Panc1 (cell line): ENCODE data around the gene COL1A2. TPM values are rescaled to one million over a fixed set of nuclear protein-coding genes. Genes with fewer than 3 reads are reported as not detected.

Experiments
- ATAC-seq: fragments of 200-7000 bp; cut with Tn5 transposase; 2 replicates; pipeline ENCODE4 v1.9.1; 2020; ENCODE audit warnings: mild to moderate bottlenecking, moderate library complexity
- BruUV-seq: library from RNA; stranded (reverse); fragments of 400-500 nt; replicated peaks from 2 replicates; lab custom pipeline; 2021; lab: Mats Ljungman, UMichigan
- CTCF ChIA-PET: fragments of 300-600 bp; sonication (Branson Sonifier 250); formaldehyde crosslinking; loops from one replicate; lab custom pipeline; 2022; ENCODE audit warnings: antibody characterized with exemption; lab: Charles Lee
- POLR2A ChIA-PET: fragments of 300-600 bp; sonication (Branson Sonifier 250); formaldehyde crosslinking; loops from one replicate; lab custom pipeline; 2022; ENCODE audit warnings: antibody characterized with exemption; lab: Charles Lee
- DNase-seq: peaks from one replicate; pipeline ENCODE4 v3.0.0-alpha.2; 2010; ENCODE audit warnings: low read depth, low spot score
- H3K27ac ChIP-seq: 2 replicates; pipeline ENCODE4 v1.5.1; 2011; ENCODE audit warnings: mild to moderate bottlenecking, low read length, inconsistent platforms
- H3K27me3 ChIP-seq: fragments of 200-500 bp; sonication (Bioruptor generic); 2 replicates; pipeline ENCODE4 v1.6.0; 2014; ENCODE audit warnings: low read length, inconsistent platforms; ENCODE audit not compliant: control insufficient read depth, insufficient read depth
- H3K36me3 ChIP-seq: fragments of 200-500 bp; sonication (Bioruptor generic); 2 replicates; pipeline ENCODE4 v1.5.1; 2014; ENCODE audit warnings: inconsistent platforms, mild to moderate bottlenecking, low read length, moderate library complexity; ENCODE audit not compliant: control insufficient read depth, insufficient read depth
- H3K4me1 ChIP-seq: 2 replicates; pipeline ENCODE4 v1.5.1; 2011; ENCODE audit warnings: inconsistent platforms, mild to moderate bottlenecking, low read length, moderate library complexity; ENCODE audit not compliant: control insufficient read depth, insufficient read depth
- H3K4me3 ChIP-seq, 2 experiments: 2 replicates each; pipeline ENCODE4 v1.5.1; 2011 to 2012; ENCODE audit warnings: low read depth in 2 of 2, low read length in 2 of 2, mild to moderate bottlenecking in 2 of 2, inconsistent platforms in 1 of 2, moderate library complexity in 1 of 2
- H3K9me3 ChIP-seq: fragments of 200-500 bp; sonication (Bioruptor generic); 2 replicates; pipeline ENCODE4 v1.5.1; 2014; ENCODE audit warnings: low read depth, mild to moderate bottlenecking, inconsistent platforms, low read length, moderate library complexity; ENCODE audit not compliant: control insufficient read depth, insufficient read depth
- CTCF ChIP-seq: fragments of 450-650 bp; IDR thresholded peaks from 2 replicates; pipeline ENCODE4 v1.5.1; 2017; ENCODE audit warnings: mild to moderate bottlenecking
- POLR2AphosphoS5 ChIP-seq: IDR thresholded peaks from 2 replicates; pipeline ENCODE4 v1.6.1; 2012; ENCODE audit warnings: mild to moderate bottlenecking, low read depth, low read length, moderate library complexity
- REST ChIP-seq, 2 experiments: IDR thresholded peaks; 2 replicates each; pipeline ENCODE4 v1.6.1; 2011 to 2012; ENCODE audit warnings: low read depth in 2 of 2, control low read depth in 1 of 2, low read length in 1 of 2, mild to moderate bottlenecking in 1 of 2, moderate library complexity in 1 of 2; ENCODE audit not compliant: insufficient read depth in 1 of 2
- SIN3A ChIP-seq: IDR thresholded peaks from 2 replicates; pipeline ENCODE4 v1.6.1; 2012; ENCODE audit warnings: low read depth, mild to moderate bottlenecking, low read length, moderate library complexity, borderline replicate concordance; ENCODE audit not compliant: insufficient read depth
- TCF7L2 ChIP-seq: IDR thresholded peaks from 2 replicates; pipeline ENCODE4 v1.6.1; 2011; ENCODE audit warnings: mild to moderate bottlenecking, low read depth, low read length, inconsistent platforms
- in situ Hi-C: cut with HindIII; loops from 2 replicates; pipeline ENCODE4 v1.10.0; 2016; ENCODE audit warnings: low sequenced_read_pairs, low pct_unique_long_range_greater_than_20kb
- intact Hi-C: fragments of 100-400 bp; cut with micrococcal nuclease; formaldehyde crosslinking; loops from one replicate; pipeline ENCODE4 v1.10.0; 2022; ENCODE audit not compliant: unreplicated experiment
- total RNA-seq: library from RNA; stranded (reverse); gene quantifications from one replicate; pipeline ENCODE4 v1.2.1, GENCODE V29; 2021; ENCODE audit not compliant: unreplicated experiment

COL1A2 gene
- total RNA-seq, 1 experiment from 2014 or later: 1.3 TPM

GRCh38 chr7:94411188-94411466, 16.4 kb downstream of the COL1A2 start:
- no peak for TF ChIP-seq REST (IDR thresholded peaks at IDR 0.05; ENCODE audit: insufficient read depth in 1 of 2, low read depth in 2 of 2, low read length in 1 of 2)
- no peak for TF ChIP-seq SIN3A
- no peak for TF ChIP-seq POLR2AphosphoS5
- no peak for TF ChIP-seq TCF7L2
- no peak for TF ChIP-seq CTCF
- intact Hi-C loops: no loop called here
- no peaks in the 10 kb centered on the region for H3K36me3 ChIP-seq
- CTCF ChIA-PET: no interaction called here
- BruUV-seq: no TSS peak
- H3K9me3 ChIP-seq: no peaks in the 10 kb centered on the region
- no peak overlapping the region for H3K4me3 ChIP-seq
- H3K27ac ChIP-seq: no peak overlapping the region
- no peak for DNase-seq
- ATAC-seq: no peak
- no peaks in the 10 kb centered on the region for H3K4me1 ChIP-seq
- in situ Hi-C loops: no loop called here
- H3K27me3 ChIP-seq: peaks cover 2% of the 10 kb centered on the region; the same call in 1 of the 2 replicates
- POLR2A ChIA-PET: no interaction called here

- Histone ChIP-seq H3K4me3 (no peak overlapping the region), H3K4me1 (no peaks in the 10 kb centered on the region), H3K27me3 (peaks cover 2% of the 10 kb centered on the region; the same call in 1 of the 2 replicates), H3K27ac (no peak overlapping the region), H3K9me3 (no peaks in the 10 kb centered on the region), H3K36me3 (no peaks in the 10 kb centered on the region)
- CTCF ChIA-PET: no interaction called here
- intact Hi-C loops (no loop called here), in situ Hi-C loops (no loop called here)
- BruUV-seq: no TSS peak
- DNase-seq (no peak), ATAC-seq (no peak)
- TF ChIP-seq TCF7L2 (no peak), SIN3A (no peak), CTCF (no peak), POLR2AphosphoS5 (no peak), REST (IDR thresholded peaks at IDR 0.05; ENCODE audit: insufficient read depth in 1 of 2, low read depth in 2 of 2, low read length in 1 of 2) (no peak)
- POLR2A ChIA-PET: no interaction called here
Observed at GRCh38 chr7:94412762-94413322, 18.1 kb downstream of the COL1A2 start.
